Testis (tissue), 2 donors: ENCODE measurements around the gene CPXM2.

Experiments used
- POLR2A ChIP-seq: fragments of 450-650 bp; IDR thresholded peaks from one replicate; pipeline ENCODE4 v1.6.1; 2017; ENCODE audit warnings: antibody characterized with exemption, mild to moderate bottlenecking, moderate library complexity
- TF ChIP-seq, protein P1 (sequence below), 3 experiments: fragments of 450-650 bp in 2 of 3; fragments of 200-600 bp in 1 of 3; sonication (generic) in 1 of 3; IDR thresholded peaks; one replicate each; pipeline ENCODE4 v1.5.1; 2016 to 2019; ENCODE audit warnings: antibody characterized with exemption in 3 of 3, mild to moderate bottlenecking in 2 of 3, moderate library complexity in 1 of 3

DNA sequence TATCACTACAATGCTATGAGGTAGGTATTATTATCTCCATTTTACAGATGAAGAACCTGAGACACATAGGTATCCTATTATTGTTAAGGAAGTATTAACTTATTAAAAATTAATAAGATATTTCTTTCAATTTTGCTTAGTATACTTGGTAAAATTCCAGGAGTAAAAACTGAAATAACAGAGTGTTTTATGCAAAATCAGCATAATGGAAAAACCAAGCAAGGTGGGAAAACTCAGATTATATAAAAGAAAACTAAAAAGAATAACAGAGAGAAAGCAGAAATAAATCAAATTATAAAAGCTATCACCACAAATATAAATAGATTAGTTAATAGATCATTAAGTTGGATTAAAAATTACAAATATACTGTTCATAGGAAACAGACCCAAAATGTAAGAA, 82.0 kb downstream of the CPXM2 start:
- no peak for TF ChIP-seq POLR2A
- TF ChIP-seq, protein P1, sequence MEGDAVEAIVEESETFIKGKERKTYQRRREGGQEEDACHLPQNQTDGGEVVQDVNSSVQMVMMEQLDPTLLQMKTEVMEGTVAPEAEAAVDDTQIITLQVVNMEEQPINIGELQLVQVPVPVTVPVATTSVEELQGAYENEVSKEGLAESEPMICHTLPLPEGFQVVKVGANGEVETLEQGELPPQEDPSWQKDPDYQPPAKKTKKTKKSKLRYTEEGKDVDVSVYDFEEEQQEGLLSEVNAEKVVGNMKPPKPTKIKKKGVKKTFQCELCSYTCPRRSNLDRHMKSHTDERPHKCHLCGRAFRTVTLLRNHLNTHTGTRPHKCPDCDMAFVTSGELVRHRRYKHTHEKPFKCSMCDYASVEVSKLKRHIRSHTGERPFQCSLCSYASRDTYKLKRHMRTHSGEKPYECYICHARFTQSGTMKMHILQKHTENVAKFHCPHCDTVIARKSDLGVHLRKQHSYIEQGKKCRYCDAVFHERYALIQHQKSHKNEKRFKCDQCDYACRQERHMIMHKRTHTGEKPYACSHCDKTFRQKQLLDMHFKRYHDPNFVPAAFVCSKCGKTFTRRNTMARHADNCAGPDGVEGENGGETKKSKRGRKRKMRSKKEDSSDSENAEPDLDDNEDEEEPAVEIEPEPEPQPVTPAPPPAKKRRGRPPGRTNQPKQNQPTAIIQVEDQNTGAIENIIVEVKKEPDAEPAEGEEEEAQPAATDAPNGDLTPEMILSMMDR (IDR thresholded peaks at IDR 0.05) = no peak
